DMS 273 treated with DMSO at 0.1 percent for 48 hours (cell line): ENCODE measurements around the gene CFP.
A peak's percentile ranks its signal among the peaks of the same experiment; 100 is the strongest.
"Not testable (repeated sequence)": the region's sequence is repeated elsewhere in the genome, so short reads cannot be mapped to it uniquely, and the experiment has no call there.

Source experiments
- DNase-seq: peaks from one replicate; lab custom pipeline; 2025; lab: John Stamatoyannopoulos, UW

Gene CFP

GRCh38 chrX:47603125-47603524 lies 26.6 kb downstream of the CFP start:
- DNase-seq: not testable (repeated sequence)

GRCh38 chrX:47597222-47597621 lies 32.5 kb downstream of the CFP start:
- no peak for DNase-seq

GRCh38 chrX:47596256-47596655 lies 33.5 kb downstream of the CFP start:
- no peak for DNase-seq

GRCh38 chrX:47595716-47596251 lies 33.9 kb downstream of the CFP start:
- no peak for DNase-seq

GRCh38 chrX:47593522-47593921 lies 36.2 kb downstream of the CFP start:
- DNase-seq: no peak

GRCh38 chrX:47590984-47591383 lies 38.7 kb downstream of the CFP start:
- no peak for DNase-seq

- DNase-seq: no peak
Measured at GRCh38 chrX:47587906-47588735, 41.6 kb downstream of the CFP start.

- DNase-seq: no peak
Measured at GRCh38 chrX:47587091-47587891, 42.4 kb downstream of the CFP start.

- DNase-seq: no peak
Measured at GRCh38 chrX:47586043-47586787, 43.5 kb downstream of the CFP start.

GRCh38 chrX:47585273-47585672 lies 44.5 kb downstream of the CFP start:
- DNase-seq: no peak

- no peak for DNase-seq
Measured at GRCh38 chrX:47584714-47585113, 45.0 kb downstream of the CFP start.

GRCh38 chrX:47583240-47583861 lies 46.4 kb downstream of the CFP start:
- no peak for DNase-seq

- DNase-seq: peak; percentile 61
Measured at GRCh38 chrX:47581731-47582647, 47.7 kb downstream of the CFP start, which contains the start of gene TIMP1. Gene TIMP1 (plus strand): TSS chrX:47582436. CDS start chrX:47583416, 980 bp downstream.

GRCh38 chrX:47579537-47579936 lies 50.2 kb downstream of the CFP start:
- no peak for DNase-seq

- no peak for DNase-seq
Measured at GRCh38 chrX:47578692-47579091, 51.0 kb downstream of the CFP start.

GRCh38 chrX:47577901-47578300 lies 51.8 kb downstream of the CFP start:
- no peak for DNase-seq

- no peak for DNase-seq
Measured at GRCh38 chrX:47577424-47577823, 52.3 kb downstream of the CFP start.

- no peak for DNase-seq
Measured at GRCh38 chrX:47576021-47576898, 53.5 kb downstream of the CFP start.

GRCh38 chrX:47574547-47575301 lies 55.0 kb downstream of the CFP start:
- no peak for DNase-seq
